ENCODE measurements around the gene KRTAP5-9.
"Not testable (repeated sequence)": the region's sequence is repeated elsewhere in the genome, so short reads cannot be mapped to it uniquely, and the experiment has no call there.

The KRTAP5-9 gene

GRCh38 chr11:71588822-71589545 is 40.8 kb downstream of the KRTAP5-9 start:
- H3F3A ChIP-seq (ENCODE audit: insufficient read depth, low read length); H3K9me2 ChIP-seq (ENCODE audit: low read depth, low read length); H3K4me2 ChIP-seq (ENCODE audit: low read length); H3K4me3 ChIP-seq (ENCODE audit: low read depth, low read length, poor library complexity, severe bottlenecking); H2AFZ ChIP-seq (ENCODE audit: low read length); H3K79me2 ChIP-seq (ENCODE audit: insufficient read depth, low read length); H3K36me3 ChIP-seq (ENCODE audit: insufficient read depth, low read length); H3K4me1 ChIP-seq (ENCODE audit: insufficient read depth, low read length, severe bottlenecking); H4K20me1 ChIP-seq (ENCODE audit: insufficient read depth, low read length); H3K9ac ChIP-seq (ENCODE audit: low read length); H3K27me3 ChIP-seq (ENCODE audit: insufficient read depth, low read length); H3K27ac ChIP-seq (ENCODE audit: low read depth, low read length, poor library complexity, severe bottlenecking); H3K9me3 ChIP-seq (ENCODE audit: low read length): not testable (repeated sequence)
- TF ChIP-seq, protein P1, sequence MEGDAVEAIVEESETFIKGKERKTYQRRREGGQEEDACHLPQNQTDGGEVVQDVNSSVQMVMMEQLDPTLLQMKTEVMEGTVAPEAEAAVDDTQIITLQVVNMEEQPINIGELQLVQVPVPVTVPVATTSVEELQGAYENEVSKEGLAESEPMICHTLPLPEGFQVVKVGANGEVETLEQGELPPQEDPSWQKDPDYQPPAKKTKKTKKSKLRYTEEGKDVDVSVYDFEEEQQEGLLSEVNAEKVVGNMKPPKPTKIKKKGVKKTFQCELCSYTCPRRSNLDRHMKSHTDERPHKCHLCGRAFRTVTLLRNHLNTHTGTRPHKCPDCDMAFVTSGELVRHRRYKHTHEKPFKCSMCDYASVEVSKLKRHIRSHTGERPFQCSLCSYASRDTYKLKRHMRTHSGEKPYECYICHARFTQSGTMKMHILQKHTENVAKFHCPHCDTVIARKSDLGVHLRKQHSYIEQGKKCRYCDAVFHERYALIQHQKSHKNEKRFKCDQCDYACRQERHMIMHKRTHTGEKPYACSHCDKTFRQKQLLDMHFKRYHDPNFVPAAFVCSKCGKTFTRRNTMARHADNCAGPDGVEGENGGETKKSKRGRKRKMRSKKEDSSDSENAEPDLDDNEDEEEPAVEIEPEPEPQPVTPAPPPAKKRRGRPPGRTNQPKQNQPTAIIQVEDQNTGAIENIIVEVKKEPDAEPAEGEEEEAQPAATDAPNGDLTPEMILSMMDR (IDR thresholded peaks at IDR 0.05; ENCODE audit: low read length) = peak; percentile 29; the same call in 1 of the 2 replicates

DNA sequence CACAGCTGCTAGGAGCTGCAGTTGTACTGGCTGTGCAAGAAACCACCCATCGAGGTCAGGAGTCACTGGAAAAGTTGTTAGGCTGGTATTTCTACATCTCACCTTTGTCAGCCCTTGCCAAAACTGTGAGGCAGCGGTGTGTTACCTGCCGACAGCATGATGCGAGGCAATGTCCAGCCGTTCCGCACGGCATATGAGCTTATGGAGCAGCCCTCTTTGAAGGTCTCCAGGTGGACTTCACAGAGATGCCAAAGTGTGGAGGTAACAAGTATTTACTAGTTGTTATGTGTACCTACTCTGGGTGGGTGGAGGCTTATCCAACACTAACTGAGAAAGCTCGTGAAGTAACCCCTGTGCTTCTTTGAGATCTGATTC is 41.3 kb downstream of the KRTAP5-9 start:
- not testable (repeated sequence) for H3K4me1 ChIP-seq (ENCODE audit: insufficient read depth, low read length, severe bottlenecking); H3K4me3 ChIP-seq (ENCODE audit: low read depth, low read length, poor library complexity, severe bottlenecking); H3K4me2 ChIP-seq (ENCODE audit: low read length); H3F3A ChIP-seq (ENCODE audit: insufficient read depth, low read length); H3K9me2 ChIP-seq (ENCODE audit: low read depth, low read length); H3K9me3 ChIP-seq (ENCODE audit: low read length); H3K36me3 ChIP-seq (ENCODE audit: insufficient read depth, low read length); H2AFZ ChIP-seq (ENCODE audit: low read length); H3K27me3 ChIP-seq (ENCODE audit: insufficient read depth, low read length); H4K20me1 ChIP-seq (ENCODE audit: insufficient read depth, low read length); H3K27ac ChIP-seq (ENCODE audit: low read depth, low read length, poor library complexity, severe bottlenecking); H3K9ac ChIP-seq (ENCODE audit: low read length); H3K79me2 ChIP-seq (ENCODE audit: insufficient read depth, low read length)
